Thoracic aorta (tissue), 2 donors: ENCODE results near the gene GADD45G. TPM values are rescaled to one million over a fixed set of nuclear protein-coding genes. Genes with fewer than 3 reads are reported as not detected.

Experiments
- ATAC-seq: fragments of 150-250 bp; one replicate; pipeline ENCODE4 v1.8.0; 2017; ENCODE audit warnings: low read depth; ENCODE audit not compliant: insufficient number of reproducible peaks, low FRiP score
- DNase-seq: peaks from one replicate; pipeline ENCODE4 v3.0.0-alpha.2; 2020; ENCODE audit warnings: low spot score
- H3K27ac ChIP-seq, 2 donors: fragments of 200-600 bp; sonication (generic); 1 replicate in 1 of 2; 2 replicates in 1 of 2; pipeline ENCODE4 v1.5.1; 2016; ENCODE audit warnings: mild to moderate bottlenecking in 2 of 2, moderate library complexity in 2 of 2
- H3K27me3 ChIP-seq: fragments of 200-600 bp; sonication (generic); replicated peaks from 2 replicates; pipeline ENCODE4 v1.6.0; 2016; ENCODE audit warnings: mild to moderate bottlenecking; ENCODE audit not compliant: insufficient read depth
- H3K36me3 ChIP-seq: fragments of 200-600 bp; sonication (generic); one replicate; pipeline ENCODE4 v1.5.1; 2016
- H3K4me1 ChIP-seq, 2 donors: fragments of 200-600 bp; sonication (generic); 1 replicate in 1 of 2; 2 replicates in 1 of 2; pipeline versions ENCODE4 v1.5.1 to v1.6.0; 2016; ENCODE audit warnings: low read depth in 2 of 2, mild to moderate bottlenecking in 1 of 2; ENCODE audit not compliant: control insufficient read depth in 1 of 2
- H3K4me3 ChIP-seq: fragments of 200-600 bp; sonication (generic); 2 replicates; pipeline ENCODE4 v1.5.1; 2016; ENCODE audit warnings: mild to moderate bottlenecking
- H3K9me3 ChIP-seq: fragments of 200-600 bp; sonication (generic); 2 replicates; pipeline ENCODE4 v1.5.1; 2016
- CTCF ChIP-seq: fragments of 200-600 bp; sonication (generic); IDR thresholded peaks from one replicate; pipeline ENCODE4 v1.5.1; 2019; ENCODE audit warnings: antibody characterized with exemption
- total RNA-seq, 2 donors: library from RNA; depleted of rRNA; stranded (reverse); fragments of >200 nt; gene quantifications; one replicate each; pipeline versions ENCODE4 v1.1.0 to v1.2.3, GENCODE V29; 2016

Gene GADD45G
- total RNA-seq, 2 donors from 2014 or later: 5.8 to 19.3 TPM

GRCh38 chr9:89605465-89606048 is 745 bp downstream of the GADD45G start:
- Histone ChIP-seq H3K4me1 (peaks cover 26 to 39% of the 10 kb centered on the region in 2 donors), H3K27ac (peak overlapping the region; percentile 89 to 93), H3K27me3 (no peaks in the 10 kb centered on the region), H3K4me3 (peak overlapping the region; percentile 97), H3K36me3 (no peaks in the 10 kb centered on the region), H3K9me3 (no peaks in the 10 kb centered on the region)
- TF ChIP-seq CTCF: no peak
- DNase-seq (peak; percentile 24), ATAC-seq (peak; percentile 37)

- ATAC-seq (peak; percentile 33), DNase-seq (peak; percentile 39)
- H3K4me1 ChIP-seq: peaks cover 26 to 39% of the 10 kb centered on the region in 2 donors
- H3K27me3 ChIP-seq: no peaks in the 10 kb centered on the region
- TF ChIP-seq CTCF: no peak
- peak overlapping the region; percentile 89 to 93 for H3K27ac ChIP-seq
- no peaks in the 10 kb centered on the region for H3K9me3 ChIP-seq
- H3K36me3 ChIP-seq: no peaks in the 10 kb centered on the region
- H3K4me3 ChIP-seq: peak overlapping the region; percentile 97
Observed at GRCh38 chr9:89606049-89606623, 1.3 kb downstream of the GADD45G start.

- Histone ChIP-seq H3K4me3 (peak overlapping the region; percentile 97), H3K36me3 (no peaks in the 10 kb centered on the region), H3K9me3 (no peaks in the 10 kb centered on the region), H3K27me3 (no peaks in the 10 kb centered on the region), H3K4me1 (peaks cover 26 to 39% of the 10 kb centered on the region in 2 donors), H3K27ac (peak overlapping the region; percentile 89 to 93)
- no peak for TF ChIP-seq CTCF
- ATAC-seq (peak; percentile 21), DNase-seq (no peak)
Observed at GRCh38 chr9:89606624-89607311, 2.0 kb downstream of the GADD45G start.

- TF ChIP-seq CTCF: no peak
- no peak overlapping the region for H3K4me3 ChIP-seq
- H3K9me3 ChIP-seq: no peaks in the 10 kb centered on the region
- ATAC-seq (no peak), DNase-seq (no peak)
- no peaks in the 10 kb centered on the region for H3K27me3 ChIP-seq
- no peaks in the 10 kb centered on the region for H3K36me3 ChIP-seq
- peaks cover 20 to 28% of the 10 kb centered on the region in 2 donors for H3K4me1 ChIP-seq
- H3K27ac ChIP-seq: no peak overlapping the region
Observed at GRCh38 chr9:89608641-89609335, 4.0 kb downstream of the GADD45G start.

- no peak overlapping the region for H3K27ac ChIP-seq
- DNase-seq (no peak), ATAC-seq (no peak)
- no peaks in the 10 kb centered on the region for H3K36me3 ChIP-seq
- peaks cover 14 to 21% of the 10 kb centered on the region in 2 donors for H3K4me1 ChIP-seq
- H3K4me3 ChIP-seq: no peak overlapping the region
- H3K9me3 ChIP-seq: no peaks in the 10 kb centered on the region
- TF ChIP-seq CTCF: no peak
- no peaks in the 10 kb centered on the region for H3K27me3 ChIP-seq
Observed at GRCh38 chr9:89609426-89610006, 4.7 kb downstream of the GADD45G start.
